GM19455 (cell line): ENCODE measurements around the gene DDC.

Source experiments
- ATAC-seq: cut with Tn5 transposase; IDR thresholded peaks from one replicate; pipeline ENCODE4 v1.9.1; 2021; ENCODE audit not compliant: unreplicated experiment

Gene DDC, protein sequence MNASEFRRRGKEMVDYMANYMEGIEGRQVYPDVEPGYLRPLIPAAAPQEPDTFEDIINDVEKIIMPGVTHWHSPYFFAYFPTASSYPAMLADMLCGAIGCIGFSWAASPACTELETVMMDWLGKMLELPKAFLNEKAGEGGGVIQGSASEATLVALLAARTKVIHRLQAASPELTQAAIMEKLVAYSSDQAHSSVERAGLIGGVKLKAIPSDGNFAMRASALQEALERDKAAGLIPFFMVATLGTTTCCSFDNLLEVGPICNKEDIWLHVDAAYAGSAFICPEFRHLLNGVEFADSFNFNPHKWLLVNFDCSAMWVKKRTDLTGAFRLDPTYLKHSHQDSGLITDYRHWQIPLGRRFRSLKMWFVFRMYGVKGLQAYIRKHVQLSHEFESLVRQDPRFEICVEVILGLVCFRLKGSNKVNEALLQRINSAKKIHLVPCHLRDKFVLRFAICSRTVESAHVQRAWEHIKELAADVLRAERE

DNA sequence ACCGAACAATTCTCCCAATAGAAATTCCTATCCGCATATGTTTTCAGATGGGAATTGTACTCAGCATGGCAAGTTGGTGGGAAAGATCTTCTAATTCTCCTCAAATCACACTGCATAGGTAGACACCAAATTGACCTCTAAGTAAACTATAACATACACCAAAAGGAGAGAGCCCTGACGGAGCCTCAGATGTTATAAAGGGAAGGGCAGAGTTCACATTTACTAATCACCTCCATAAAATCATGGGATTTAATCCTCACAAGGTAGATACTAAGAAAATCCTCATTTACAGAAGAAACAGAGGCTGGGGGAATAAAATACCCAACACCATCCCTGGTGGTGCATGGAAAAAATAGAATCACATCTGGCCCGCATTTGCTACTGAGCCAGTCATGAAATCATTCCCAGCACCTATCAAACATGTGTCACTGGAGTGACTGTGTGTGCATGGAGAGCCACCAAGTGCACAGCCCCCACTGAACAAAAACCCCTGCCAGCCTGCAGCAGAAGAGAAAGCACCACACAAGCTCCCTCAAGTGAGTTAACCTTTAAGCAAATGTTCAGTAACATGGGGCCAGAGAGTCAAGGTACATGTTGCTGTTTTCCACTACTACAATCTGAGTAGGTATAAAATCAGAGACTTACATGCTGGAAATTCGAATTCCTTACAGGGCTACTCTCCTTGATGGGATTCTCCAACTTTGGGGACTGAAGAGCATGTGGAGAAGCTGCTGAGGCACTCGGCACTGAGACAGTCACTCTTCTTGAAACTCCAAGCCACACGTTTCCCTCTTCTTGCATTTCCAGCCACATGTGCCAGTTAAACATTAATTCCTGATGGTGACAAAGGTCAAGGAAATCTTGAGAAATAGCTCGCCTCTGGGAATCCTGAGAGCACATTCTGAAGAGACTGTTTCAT is at the start of gene DDC:
Gene DDC (minus strand): TSS at position 766 of the 919 bp plus-strand sequence. CDS start 21,320 bp downstream, outside the sequence.
- no peak for ATAC-seq

DNA sequence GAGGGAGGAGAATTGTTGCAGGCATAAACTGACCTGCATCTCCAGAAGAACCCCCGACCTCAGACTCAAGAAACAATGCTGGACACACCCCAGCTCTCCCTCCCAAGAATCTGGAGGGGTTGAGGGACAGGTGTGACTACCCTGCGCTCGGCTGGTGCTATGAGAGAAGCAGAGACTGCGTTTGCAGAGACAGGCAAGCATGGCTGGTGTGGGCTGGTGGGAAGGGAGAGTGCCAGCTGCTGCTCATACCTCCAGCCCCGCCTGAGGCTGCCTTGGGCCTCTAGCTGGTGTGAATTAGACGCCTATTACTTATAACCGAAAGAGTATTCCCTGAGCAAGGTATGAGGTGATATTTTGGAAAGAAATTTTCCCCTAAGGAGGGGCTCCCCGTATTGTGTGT is 48.3 kb upstream of the DDC start:
- no peak for ATAC-seq

DNA sequence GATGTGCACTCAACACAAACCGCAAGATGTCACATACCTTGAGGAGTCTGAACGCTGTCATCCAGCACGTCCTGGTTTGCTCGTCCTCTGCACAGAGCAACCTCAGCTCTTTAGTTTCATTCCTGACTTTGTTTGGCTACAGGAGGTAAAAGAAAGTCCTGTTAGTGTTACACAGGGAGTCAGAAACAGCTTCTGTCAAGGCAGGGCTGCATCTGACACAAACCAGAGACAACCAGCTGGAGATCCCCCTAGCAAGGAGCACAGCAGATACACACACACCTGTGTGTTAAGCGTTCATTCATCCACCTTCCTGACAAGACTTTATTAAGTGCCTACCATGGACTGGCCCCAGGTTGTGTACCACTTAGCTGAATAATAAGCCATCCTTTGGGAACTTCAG is 47.5 kb upstream of the DDC start:
- no peak for ATAC-seq

DNA sequence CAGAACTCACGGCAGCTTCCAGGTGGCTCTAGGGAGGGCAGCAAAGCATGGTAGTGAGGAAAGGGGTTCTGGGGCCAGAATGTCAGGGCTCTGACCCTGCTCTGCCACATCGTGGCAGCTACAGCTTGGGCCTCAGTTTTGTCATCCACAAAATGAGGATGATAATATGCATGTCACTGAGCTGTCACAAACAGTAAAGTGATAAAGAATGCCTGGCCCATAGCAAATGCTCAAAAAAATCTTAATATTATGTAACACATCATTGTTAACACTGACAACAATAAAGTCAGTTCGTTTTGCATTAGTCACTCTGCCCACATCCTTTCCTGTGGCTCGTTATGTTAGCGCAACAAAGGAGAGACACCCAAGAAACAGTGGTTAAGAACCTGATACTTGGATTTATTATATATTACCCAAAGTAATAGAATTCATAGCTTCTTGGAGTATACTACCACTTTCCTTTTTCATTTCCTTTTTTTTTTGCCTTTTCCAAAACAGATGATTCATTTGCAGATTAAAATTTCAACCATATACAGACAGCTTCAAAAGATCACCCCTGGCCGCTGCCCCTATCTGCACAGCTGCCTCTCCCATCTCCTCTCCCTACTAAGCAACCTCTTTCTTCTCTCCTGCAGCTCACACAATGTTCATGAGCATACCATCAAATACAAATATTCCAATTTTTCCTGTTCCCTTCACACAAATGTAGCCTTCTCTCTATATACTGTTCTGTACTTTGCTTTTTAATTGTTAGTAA is 45.5 kb upstream of the DDC start:
- ATAC-seq: no peak

DNA sequence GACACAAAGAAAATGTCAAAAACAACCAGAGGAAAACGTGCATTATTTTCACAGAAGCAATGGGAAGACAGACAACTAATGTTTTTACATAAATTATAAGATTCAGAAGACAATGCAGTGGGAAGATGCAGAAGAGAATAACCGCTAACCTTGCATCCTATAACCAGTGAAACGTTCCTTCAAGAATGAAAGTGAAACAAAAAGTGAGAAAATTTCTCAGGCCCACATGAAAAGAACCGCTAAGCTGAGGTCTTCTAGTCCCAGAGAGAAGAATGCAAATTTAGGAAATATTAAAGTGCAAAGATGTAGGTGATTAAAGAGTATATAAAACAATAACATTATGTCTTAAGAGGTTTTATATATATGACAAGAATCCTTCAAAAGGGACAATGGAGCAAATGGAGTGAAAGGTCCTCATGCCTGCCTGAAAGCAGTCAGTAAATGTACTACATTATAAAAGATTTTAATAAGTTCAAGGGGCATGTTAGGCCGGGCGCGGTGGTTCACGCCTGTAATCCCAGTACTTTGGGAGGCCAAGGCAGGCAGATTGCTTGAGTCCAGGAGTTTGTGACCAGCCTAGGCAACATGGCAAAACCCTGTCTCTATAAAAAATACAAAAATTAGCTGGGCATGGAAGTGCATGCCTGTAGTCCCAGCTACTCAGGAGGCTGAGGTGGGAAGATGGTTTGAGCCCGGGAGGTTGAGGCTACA is 43.1 kb upstream of the DDC start:
- ATAC-seq: no peak

DNA sequence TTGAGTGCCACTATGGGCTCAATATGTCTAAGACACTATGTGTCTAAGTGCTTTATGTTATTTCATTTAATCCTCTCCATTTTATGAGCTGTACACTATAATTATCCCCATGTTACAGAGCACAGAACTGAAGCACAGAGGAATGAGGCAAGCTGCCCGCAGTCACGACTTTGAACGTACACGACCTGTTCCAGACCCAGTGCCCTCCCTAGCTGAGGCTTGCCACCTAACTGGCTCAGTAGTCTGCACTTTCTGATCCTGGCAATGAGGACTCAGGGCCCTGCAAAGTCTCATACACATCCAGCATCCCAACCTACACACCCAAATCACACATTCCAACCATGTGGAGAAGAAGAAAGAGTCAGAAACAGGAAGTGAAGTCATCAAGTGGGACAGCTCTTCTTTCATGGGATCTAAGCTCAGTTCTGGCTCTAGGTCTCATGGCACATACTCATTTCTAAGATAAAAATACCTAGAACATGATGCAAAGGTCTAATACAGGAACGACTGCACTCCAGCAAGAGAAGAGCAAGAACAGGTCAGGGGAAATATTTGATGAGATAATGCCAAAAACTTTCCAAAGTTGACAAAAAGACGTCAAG is 42.4 kb upstream of the DDC start:
- no peak for ATAC-seq

DNA sequence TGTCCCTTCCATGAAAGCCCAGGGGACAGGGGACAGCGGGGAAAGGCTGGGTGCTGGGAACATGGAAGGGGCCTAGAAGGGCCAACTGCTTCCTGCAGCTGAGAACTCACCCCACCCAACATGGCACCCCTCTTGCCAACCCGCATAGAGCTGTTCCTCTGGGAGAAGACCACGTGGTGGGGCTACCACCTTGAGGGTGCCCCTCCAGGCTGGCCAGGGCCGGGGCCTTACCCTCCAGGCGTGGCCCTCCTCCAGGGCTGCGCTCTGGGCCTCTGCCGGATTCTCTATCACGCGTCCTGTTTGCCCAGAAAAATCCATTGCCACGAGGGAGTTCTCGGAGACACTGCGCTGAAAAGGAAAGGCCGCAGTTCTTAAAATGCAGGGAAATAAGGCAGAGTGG is 39.9 kb upstream of the DDC start:
- no peak for ATAC-seq

DNA sequence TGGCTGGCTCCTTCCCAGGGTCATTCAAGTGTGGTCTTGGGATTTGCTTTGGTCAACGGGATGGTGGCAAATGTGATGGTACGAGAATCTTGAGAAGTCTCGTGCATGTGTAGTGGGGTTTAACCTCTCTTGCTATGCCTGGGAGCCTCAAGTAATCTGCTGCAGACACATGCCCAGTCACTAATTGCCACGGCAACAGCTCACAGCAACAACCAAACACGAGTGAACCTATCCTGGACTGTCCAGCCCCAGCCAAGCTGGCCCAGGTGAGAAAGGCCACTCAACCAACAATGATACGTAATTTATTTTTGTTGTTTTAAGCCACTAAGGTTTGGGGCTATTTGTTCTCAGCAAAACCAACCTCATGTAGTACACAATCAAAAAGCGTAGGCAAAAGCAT is 38.1 kb upstream of the DDC start:
- ATAC-seq: no peak

DNA sequence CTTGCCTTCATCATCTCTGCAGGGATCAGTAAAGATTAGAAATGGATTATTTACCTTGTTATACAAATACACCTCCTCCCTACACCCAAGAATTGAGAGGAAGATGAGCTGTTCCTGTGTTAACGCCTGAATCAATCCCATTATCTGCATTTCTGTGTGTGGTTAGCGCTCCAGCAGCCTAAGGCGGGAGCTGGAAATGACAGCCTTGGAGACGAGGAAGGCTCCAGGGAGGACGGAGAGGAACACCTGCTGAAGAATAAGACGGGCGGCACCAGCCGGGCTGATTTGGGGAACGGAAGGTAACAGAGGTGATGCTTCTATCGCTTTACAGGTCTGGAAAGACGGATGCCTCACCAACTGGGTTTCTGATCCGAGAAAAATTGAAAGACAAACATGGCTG is 34.2 kb upstream of the DDC start:
- ATAC-seq: no peak

DNA sequence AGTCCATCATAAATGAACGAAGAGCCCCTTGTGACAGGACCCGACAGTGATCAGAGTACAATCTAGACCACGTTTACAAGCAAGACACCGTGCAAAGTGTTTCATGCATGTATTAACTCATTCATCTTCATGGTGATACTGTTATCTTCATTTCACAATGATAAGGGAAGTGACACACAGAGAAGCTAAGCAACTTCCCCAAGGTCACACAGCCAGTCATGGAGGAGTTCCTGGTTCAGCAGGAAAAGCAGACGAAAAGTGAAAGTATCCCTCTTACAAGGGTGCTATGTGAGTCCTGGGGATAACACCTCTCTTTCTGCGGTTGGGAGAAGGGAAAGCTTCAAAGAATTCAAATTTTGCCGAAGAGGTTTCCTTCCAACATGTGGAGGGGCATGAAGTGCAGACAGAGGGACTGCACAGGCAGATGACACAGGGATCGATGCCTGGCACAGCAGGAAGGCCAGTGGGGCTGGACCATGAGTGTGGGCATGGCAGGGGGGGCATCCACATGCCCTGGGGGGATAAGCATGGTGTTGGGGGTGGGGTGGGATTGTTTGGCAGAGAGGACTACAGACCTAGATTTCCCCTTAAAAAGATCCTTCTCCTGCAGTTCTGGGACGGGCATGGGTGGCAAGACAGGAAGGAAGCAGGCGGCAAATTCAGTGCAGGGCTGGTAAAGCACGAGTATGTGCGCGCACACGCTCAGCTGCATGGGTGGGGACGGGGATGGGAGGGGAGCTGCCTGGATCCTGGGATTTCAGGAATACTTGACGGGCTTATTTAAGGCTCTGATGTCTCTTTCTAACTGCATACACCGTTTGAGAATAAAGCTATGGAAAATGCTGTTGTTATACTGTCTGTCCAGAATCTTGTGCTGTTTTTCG is 33.5 kb upstream of the DDC start:
- no peak for ATAC-seq

DNA sequence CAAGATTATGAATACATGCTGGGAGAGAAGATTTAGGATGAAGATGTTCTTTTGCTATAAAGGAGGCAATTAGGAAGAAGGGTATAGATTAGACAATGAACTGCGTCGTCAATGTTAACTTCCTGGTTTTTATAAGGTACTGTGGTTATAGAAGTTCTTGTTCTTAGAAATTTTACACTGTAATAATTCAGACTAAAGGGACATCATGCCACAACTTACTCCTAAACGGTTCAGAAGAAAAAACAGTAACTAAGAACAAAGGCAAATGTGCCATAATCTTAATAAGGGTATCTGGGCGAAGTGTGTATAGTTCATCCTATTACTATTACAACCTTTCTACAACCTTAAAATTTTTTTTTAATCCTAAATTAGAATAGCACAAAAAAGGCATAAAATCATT is 31.3 kb upstream of the DDC start:
- no peak for ATAC-seq

DNA sequence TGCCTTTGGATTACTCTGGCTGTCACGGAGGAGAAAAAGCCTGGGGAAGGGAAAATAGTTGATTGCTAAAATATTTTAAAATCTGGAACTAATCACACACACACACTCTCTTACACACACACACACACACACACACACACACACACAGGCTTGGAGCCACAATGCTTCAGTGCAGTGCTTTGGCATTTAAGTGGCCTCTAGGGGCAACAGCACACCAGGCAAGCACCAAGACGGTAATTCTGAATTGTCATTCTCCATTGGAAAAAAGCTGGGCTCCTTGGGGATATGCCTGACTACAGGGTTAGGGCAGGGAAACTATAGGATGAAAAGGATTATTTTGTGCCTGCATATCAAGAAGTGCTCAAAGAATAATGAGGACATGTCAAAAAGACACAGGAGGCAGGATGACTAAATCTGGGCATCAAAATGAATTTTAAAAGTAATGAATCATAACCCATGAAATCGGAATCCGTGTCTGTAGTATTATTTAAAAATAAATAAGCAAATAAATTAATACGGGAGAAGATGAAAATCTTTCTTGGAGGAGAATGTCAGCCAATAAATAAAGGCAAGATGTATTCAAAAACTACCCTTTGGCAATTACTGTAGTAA is 30.4 kb upstream of the DDC start:
- ATAC-seq: no peak

DNA sequence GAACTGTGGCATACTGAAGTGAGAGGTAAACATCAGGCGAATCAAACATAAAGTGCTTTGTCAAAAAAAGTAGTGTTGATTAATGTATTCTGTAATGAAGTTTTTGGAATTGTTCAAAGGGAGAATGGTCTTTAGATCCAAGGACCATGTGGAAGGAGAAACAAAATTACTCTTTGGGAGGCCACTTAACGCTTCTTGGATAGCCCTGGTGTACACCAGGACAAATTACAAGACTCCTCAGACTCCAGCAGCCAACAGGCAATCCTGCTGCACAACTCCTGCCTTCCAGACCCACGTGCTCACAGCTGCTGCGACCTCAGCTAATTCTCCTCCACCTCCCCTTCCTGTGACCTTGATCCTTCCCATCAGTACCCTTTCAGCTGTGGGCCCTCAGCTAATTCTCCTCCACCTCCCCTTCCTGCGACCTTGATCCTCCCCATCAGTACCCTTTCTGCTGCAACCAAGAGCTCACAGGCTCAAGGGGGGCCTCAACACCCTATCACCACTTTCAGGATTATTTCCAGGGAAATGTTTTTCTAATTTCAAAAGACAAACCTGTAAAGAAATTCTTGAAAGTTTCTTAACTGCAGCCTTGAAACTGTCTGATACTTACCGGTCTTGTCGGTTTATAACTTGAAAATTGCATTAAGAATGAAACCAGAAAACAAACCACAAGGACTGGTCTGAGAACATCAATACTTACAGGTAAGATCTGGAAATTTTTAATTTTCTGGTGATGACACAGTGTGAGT is 29.7 kb upstream of the DDC start:
- no peak for ATAC-seq

DNA sequence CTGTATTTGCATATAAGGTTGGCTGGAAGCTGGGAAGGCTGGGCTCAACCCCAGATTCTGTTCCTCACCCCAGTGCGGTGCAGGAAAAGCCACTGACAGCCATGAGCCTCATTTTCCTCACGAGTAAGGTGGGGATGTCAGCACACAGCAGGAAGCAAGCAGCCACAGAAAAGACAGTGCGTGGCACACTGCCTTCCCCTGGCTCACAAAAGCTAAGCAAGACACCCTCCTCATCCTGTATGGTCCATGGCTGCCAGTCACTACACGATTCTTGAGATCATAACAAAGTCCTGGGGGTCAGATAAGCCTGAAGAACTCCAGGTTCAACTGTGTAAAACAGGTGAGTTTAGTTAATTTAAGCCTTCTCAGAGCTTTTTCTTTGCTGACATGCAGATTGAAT is 28.9 kb upstream of the DDC start:
- no peak for ATAC-seq

DNA sequence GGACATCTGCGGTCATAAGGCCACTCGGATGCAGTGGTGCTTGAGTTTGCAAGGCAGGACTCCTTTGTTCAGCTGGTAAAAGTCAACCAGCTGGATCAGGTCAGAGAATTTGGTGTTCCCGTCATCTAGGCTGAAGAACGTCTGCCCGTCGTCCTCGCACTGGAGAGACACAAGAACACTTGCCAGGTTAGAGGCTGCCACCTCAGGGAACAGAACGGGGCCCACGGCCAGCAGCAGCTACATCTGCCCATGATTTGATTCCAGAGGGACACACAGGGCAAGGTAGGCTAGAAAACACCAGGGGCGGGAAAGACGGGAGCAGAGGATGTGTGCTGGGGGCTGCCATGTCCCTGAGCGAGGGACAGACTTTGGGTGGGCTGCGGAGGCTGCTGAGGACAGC is 27.7 kb upstream of the DDC start:
- ATAC-seq: no peak

DNA sequence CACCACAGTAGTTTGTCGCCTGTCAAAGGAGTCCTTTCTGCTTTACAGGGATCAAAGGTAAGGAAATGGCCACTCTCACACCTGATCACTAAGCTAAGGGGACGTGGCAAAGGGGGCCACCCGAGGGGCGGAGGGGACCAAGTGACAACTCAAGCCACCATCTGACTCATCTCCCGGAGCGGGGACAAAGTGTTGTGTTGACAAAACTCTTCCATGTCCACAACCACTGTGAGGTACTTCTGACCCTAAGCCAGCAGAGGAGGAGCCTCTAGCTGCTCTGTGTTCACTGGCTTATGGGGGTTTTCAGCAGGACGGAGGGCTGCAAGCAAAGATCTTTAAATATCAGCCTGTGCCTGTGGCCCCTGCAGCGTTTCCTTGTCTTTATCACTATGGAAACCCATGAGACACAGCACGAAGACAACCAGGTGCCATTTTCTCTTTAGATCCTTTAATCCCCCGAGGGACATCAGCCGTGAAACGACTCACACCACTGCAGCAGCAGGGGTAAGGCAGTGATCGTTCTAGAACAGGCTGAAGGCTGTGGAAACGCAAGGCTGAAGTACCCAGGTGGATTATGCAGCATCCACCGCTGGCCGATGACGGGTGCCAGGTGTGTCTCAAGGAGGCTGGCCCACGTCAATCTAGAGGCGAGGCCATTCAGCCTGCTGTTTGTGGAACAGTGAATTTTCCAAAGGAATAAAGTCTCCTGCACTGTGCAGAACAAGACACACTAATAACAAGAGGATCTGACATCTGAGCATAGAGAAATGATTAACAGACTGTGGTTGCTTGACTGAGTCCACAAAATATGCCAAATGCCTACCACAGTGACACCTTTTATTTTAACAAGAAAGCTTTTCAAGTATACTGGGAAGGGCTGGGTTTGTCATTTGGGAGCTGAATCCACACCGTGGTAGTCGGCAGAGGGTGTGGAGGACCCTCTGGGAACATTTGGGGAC is 26.6 kb upstream of the DDC start:
- no peak for ATAC-seq

DNA sequence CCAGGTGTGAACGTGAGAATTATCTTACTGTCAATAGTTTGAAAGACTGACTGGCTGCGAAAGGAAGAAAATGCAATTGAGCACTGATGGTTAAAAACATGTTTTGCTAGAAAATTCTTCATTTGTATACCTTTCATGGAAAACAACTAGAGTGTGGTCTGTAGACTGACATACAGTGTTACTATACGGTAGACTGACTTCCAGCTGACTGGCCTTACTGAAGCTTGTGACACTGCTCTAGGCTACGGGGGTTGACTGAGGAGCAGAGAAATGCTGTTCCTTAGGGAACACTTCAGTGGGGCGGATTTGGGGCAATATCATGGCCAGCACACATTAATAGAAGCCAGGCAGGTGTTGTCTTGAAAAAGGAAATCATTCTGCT is 25.9 kb upstream of the DDC start:
- ATAC-seq: no peak
